Central memory CD4-positive, alpha-beta T cell (primary cell): ENCODE data around the gene CHCHD5.
"Not testable (repeated sequence)": the region's sequence is repeated elsewhere in the genome, so short reads cannot be mapped to it uniquely, and the experiment has no call there.

Source experiments
- DNase-seq: peaks from one replicate; pipeline ENCODE4 v3.0.0; 2022
- total RNA-seq, 3 experiments: gene quantifications; one replicate each; lab custom pipeline; 2026; lab: John Stamatoyannopoulos, UW

The CHCHD5 gene
- 3.1 to 6.7 (median 5.1) reads per million in 3 experiments for total RNA-seq

GRCh38 chr2:112584134-112584890, at the start of gene CHCHD5:
TSS of gene CHCHD5 (plus strand) at chr2:112584609. CDS start at chr2:112584648, 39 bp downstream.
- DNase-seq: peak; percentile 96

GRCh38 chr2:112534826-112535225, 49.6 kb upstream of the CHCHD5 start:
- DNase-seq: no peak

- not testable (repeated sequence) for DNase-seq
These were observed 47.7 kb upstream of the CHCHD5 start for GRCh38 chr2:112536665-112537064.

GRCh38 chr2:112539306-112539705, 45.1 kb upstream of the CHCHD5 start:
- DNase-seq: no peak

- no peak for DNase-seq
These were observed 43.5 kb upstream of the CHCHD5 start for GRCh38 chr2:112540906-112541305.

GRCh38 chr2:112541315-112542122, 42.9 kb upstream of the CHCHD5 start:
- DNase-seq: no peak

- peak; percentile 79 for DNase-seq
These were observed 42.1 kb upstream of the CHCHD5 start, which contains the start of gene POLR1B for GRCh38 chr2:112542123-112542983. TSS of gene POLR1B (plus strand) at chr2:112542465. CDS start at chr2:112542495, 30 bp downstream.

GRCh38 chr2:112542984-112543661, 41.3 kb upstream of the CHCHD5 start:
- DNase-seq: no peak

- DNase-seq: no peak
These were observed 37.1 kb upstream of the CHCHD5 start for GRCh38 chr2:112547333-112547732.

GRCh38 chr2:112548980-112549379, 35.4 kb upstream of the CHCHD5 start:
- DNase-seq: no peak

- no peak for DNase-seq
These were observed 18.3 kb upstream of the CHCHD5 start for GRCh38 chr2:112566104-112566503.

GRCh38 chr2:112566508-112566907, 17.9 kb upstream of the CHCHD5 start:
- not testable (repeated sequence) for DNase-seq

- no peak for DNase-seq
These were observed 12.4 kb upstream of the CHCHD5 start for GRCh38 chr2:112572005-112572404.

- DNase-seq: no peak
These were observed 6.7 kb upstream of the CHCHD5 start for GRCh38 chr2:112577756-112578155.

- no peak for DNase-seq
These were observed 5.2 kb upstream of the CHCHD5 start for GRCh38 chr2:112579241-112579640.

- no peak for DNase-seq
These were observed 4.3 kb upstream of the CHCHD5 start for GRCh38 chr2:112580084-112580483.

- DNase-seq: peak; percentile 56
These were observed 2.1 kb upstream of the CHCHD5 start for GRCh38 chr2:112582314-112582746.

GRCh38 chr2:112583497-112584133, 794 bp upstream of the CHCHD5 start:
- DNase-seq: peak; percentile 9

- DNase-seq: no peak
These were observed 462 bp downstream of the CHCHD5 start for GRCh38 chr2:112584891-112585250.

- DNase-seq: no peak
These were observed 991 bp downstream of the CHCHD5 start for GRCh38 chr2:112585400-112585799.

- no peak for DNase-seq
These were observed 1.6 kb downstream of the CHCHD5 start for GRCh38 chr2:112585873-112586464.
